ENCODE data around the gene CCDC74B. TPM values are rescaled to one million over a fixed set of nuclear protein-coding genes. Genes with fewer than 3 reads are reported as not detected.
"Not testable (repeated sequence)": the region's sequence is repeated elsewhere in the genome, so short reads cannot be mapped to it uniquely, and the experiment has no call there.

CCDC74B gene
- total and polyA plus RNA-seq, 7 experiments from 2014 or later: 0.16 to 1.6 (median 0.73) TPM; not detected in 4

- H3K27me3 ChIP-seq (ENCODE audit: control insufficient read depth in 2 of 2, insufficient read depth in 2 of 2, low read length in 2 of 2); H3K36me3 Mint-ChIP-seq; ATAC-seq; H3K27ac ChIP-seq (ENCODE audit: low read depth, low read length); H3K27ac Mint-ChIP-seq; H3K9me3 Mint-ChIP-seq; H3K36me3 ChIP-seq (ENCODE audit: control insufficient read depth in 2 of 3, insufficient read depth in 3 of 3, low read length in 3 of 3); CTCF ChIA-PET; H3K4me3 ChIP-seq (ENCODE audit: low read length); H3K9me3 ChIP-seq (ENCODE audit: control insufficient read depth in 2 of 3, low read length in 3 of 3); intact Hi-C loops (cut with micrococcal nuclease); POLR2A ChIA-PET; H3K4me3 Mint-ChIP-seq; H3K4me1 ChIP-seq (ENCODE audit: control insufficient read depth in 2 of 2, insufficient read depth in 2 of 2, low read length in 2 of 2): not testable (repeated sequence)
- peak in 1 of 9 donors; percentile 14 for DNase-seq
- H3K4me1 Mint-ChIP-seq: peaks cover 0 to 13% (median 3%) of the 10 kb centered on the region in 7 donors
- H3K27me3 Mint-ChIP-seq: peaks cover 5 to 18% (median 15%) of the 10 kb centered on the region in 5 donors
These were observed 3.1 kb downstream of the CCDC74B start for GRCh38 chr2:130141645-130142370.

GRCh38 chr2:130141002-130141401 lies 3.9 kb downstream of the CCDC74B start:
- H3K9me3 Mint-ChIP-seq; CTCF ChIA-PET; H3K4me3 ChIP-seq (ENCODE audit: low read length); H3K27me3 ChIP-seq (ENCODE audit: control insufficient read depth in 2 of 2, insufficient read depth in 2 of 2, low read length in 2 of 2); H3K27ac ChIP-seq (ENCODE audit: low read depth, low read length); POLR2A ChIA-PET; H3K9me3 ChIP-seq (ENCODE audit: control insufficient read depth in 2 of 3, low read length in 3 of 3); H3K4me1 ChIP-seq (ENCODE audit: control insufficient read depth in 2 of 2, insufficient read depth in 2 of 2, low read length in 2 of 2); intact Hi-C loops (cut with micrococcal nuclease); H3K4me3 Mint-ChIP-seq; H3K27ac Mint-ChIP-seq; H3K36me3 ChIP-seq (ENCODE audit: control insufficient read depth in 2 of 3, insufficient read depth in 3 of 3, low read length in 3 of 3); H3K36me3 Mint-ChIP-seq; ATAC-seq: not testable (repeated sequence)
- peak in 1 of 9 donors; percentile 19 for DNase-seq
- peaks cover 2 to 11% (median 10%) of the 10 kb centered on the region in 5 donors for H3K27me3 Mint-ChIP-seq
- H3K4me1 Mint-ChIP-seq: peaks cover 0 to 13% (median 3%) of the 10 kb centered on the region in 7 donors

GRCh38 chr2:130140516-130140915 lies 4.4 kb downstream of the CCDC74B start:
- H3K27ac ChIP-seq (ENCODE audit: low read depth, low read length); H3K27ac Mint-ChIP-seq; H3K4me3 Mint-ChIP-seq; H3K36me3 ChIP-seq (ENCODE audit: control insufficient read depth in 2 of 3, insufficient read depth in 3 of 3, low read length in 3 of 3); ATAC-seq; POLR2A ChIA-PET; H3K27me3 ChIP-seq (ENCODE audit: control insufficient read depth in 2 of 2, insufficient read depth in 2 of 2, low read length in 2 of 2); H3K4me1 ChIP-seq (ENCODE audit: control insufficient read depth in 2 of 2, insufficient read depth in 2 of 2, low read length in 2 of 2); H3K27me3 Mint-ChIP-seq; CTCF ChIA-PET; H3K9me3 ChIP-seq (ENCODE audit: control insufficient read depth in 2 of 3, low read length in 3 of 3); H3K4me3 ChIP-seq (ENCODE audit: low read length); H3K36me3 Mint-ChIP-seq; intact Hi-C loops (cut with micrococcal nuclease); H3K9me3 Mint-ChIP-seq: not testable (repeated sequence)
- H3K4me1 Mint-ChIP-seq: peaks cover 0 to 13% (median 3%) of the 10 kb centered on the region in 7 donors
- peak in 1 of 9 donors; percentile 12 for DNase-seq

- DNase-seq: peak in 1 of 9 donors; percentile 8
- H3K36me3 ChIP-seq (ENCODE audit: control insufficient read depth in 2 of 3, insufficient read depth in 3 of 3, low read length in 3 of 3); POLR2A ChIA-PET; H3K4me3 ChIP-seq (ENCODE audit: low read length); H3K4me3 Mint-ChIP-seq; H3K9me3 ChIP-seq (ENCODE audit: control insufficient read depth in 2 of 3, low read length in 3 of 3); H3K27ac ChIP-seq (ENCODE audit: low read depth, low read length); H3K27me3 Mint-ChIP-seq; H3K36me3 Mint-ChIP-seq; H3K9me3 Mint-ChIP-seq; CTCF ChIA-PET; H3K27me3 ChIP-seq (ENCODE audit: control insufficient read depth in 2 of 2, insufficient read depth in 2 of 2, low read length in 2 of 2); H3K27ac Mint-ChIP-seq; intact Hi-C loops (cut with micrococcal nuclease); H3K4me1 ChIP-seq (ENCODE audit: control insufficient read depth in 2 of 2, insufficient read depth in 2 of 2, low read length in 2 of 2); ATAC-seq: not testable (repeated sequence)
- peaks cover 0 to 11% (median 2%) of the 10 kb centered on the region in 7 donors for H3K4me1 Mint-ChIP-seq
These were observed 5.3 kb downstream of the CCDC74B start for GRCh38 chr2:130139331-130140280.

GRCh38 chr2:130138841-130139251 lies 6.1 kb downstream of the CCDC74B start:
- H3K4me3 ChIP-seq (ENCODE audit: low read length); DNase-seq; H3K27ac ChIP-seq (ENCODE audit: low read depth, low read length); intact Hi-C loops (cut with micrococcal nuclease); CTCF ChIA-PET; H3K4me3 Mint-ChIP-seq; H3K27me3 ChIP-seq (ENCODE audit: control insufficient read depth in 2 of 2, insufficient read depth in 2 of 2, low read length in 2 of 2); H3K4me1 ChIP-seq (ENCODE audit: control insufficient read depth in 2 of 2, insufficient read depth in 2 of 2, low read length in 2 of 2); H3K36me3 Mint-ChIP-seq; POLR2A ChIA-PET; H3K27ac Mint-ChIP-seq; H3K9me3 Mint-ChIP-seq; H3K4me1 Mint-ChIP-seq; H3K9me3 ChIP-seq (ENCODE audit: control insufficient read depth in 2 of 3, low read length in 3 of 3); H3K36me3 ChIP-seq (ENCODE audit: control insufficient read depth in 2 of 3, insufficient read depth in 3 of 3, low read length in 3 of 3): not testable (repeated sequence)
- H3K27me3 Mint-ChIP-seq: peaks cover 0 to 12% (median 8%) of the 10 kb centered on the region in 5 donors
- peak; percentile 10 for ATAC-seq

- H3K36me3 ChIP-seq (ENCODE audit: control insufficient read depth in 2 of 3, insufficient read depth in 3 of 3, low read length in 3 of 3); intact Hi-C loops (cut with micrococcal nuclease); H3K27me3 ChIP-seq (ENCODE audit: control insufficient read depth in 2 of 2, insufficient read depth in 2 of 2, low read length in 2 of 2); H3K4me3 Mint-ChIP-seq; CTCF ChIA-PET; DNase-seq; H3K9me3 ChIP-seq (ENCODE audit: control insufficient read depth in 2 of 3, low read length in 3 of 3); H3K4me1 ChIP-seq (ENCODE audit: control insufficient read depth in 2 of 2, insufficient read depth in 2 of 2, low read length in 2 of 2); H3K27ac ChIP-seq (ENCODE audit: low read depth, low read length); H3K36me3 Mint-ChIP-seq; H3K4me1 Mint-ChIP-seq; H3K27ac Mint-ChIP-seq; H3K27me3 Mint-ChIP-seq; POLR2A ChIA-PET; H3K4me3 ChIP-seq (ENCODE audit: low read length); H3K9me3 Mint-ChIP-seq: not testable (repeated sequence)
- peak; percentile 7 for ATAC-seq
These were observed 6.6 kb downstream of the CCDC74B start for GRCh38 chr2:130138326-130138725.

Measured in naive thymus-derived CD4-positive, alpha-beta T cell (primary cell).